ENCODE results near the gene SSU72. TPM values are rescaled to one million over a fixed set of nuclear protein-coding genes. Genes with fewer than 3 reads are reported as not detected.
"Not testable (repeated sequence)": the region's sequence is repeated elsewhere in the genome, so short reads cannot be mapped to it uniquely, and the experiment has no call there.

The SSU72 gene
- polyA plus RNA-seq, 1 of the 3 experiments (the other 2 are of a cell fraction) = 104 TPM

DNA sequence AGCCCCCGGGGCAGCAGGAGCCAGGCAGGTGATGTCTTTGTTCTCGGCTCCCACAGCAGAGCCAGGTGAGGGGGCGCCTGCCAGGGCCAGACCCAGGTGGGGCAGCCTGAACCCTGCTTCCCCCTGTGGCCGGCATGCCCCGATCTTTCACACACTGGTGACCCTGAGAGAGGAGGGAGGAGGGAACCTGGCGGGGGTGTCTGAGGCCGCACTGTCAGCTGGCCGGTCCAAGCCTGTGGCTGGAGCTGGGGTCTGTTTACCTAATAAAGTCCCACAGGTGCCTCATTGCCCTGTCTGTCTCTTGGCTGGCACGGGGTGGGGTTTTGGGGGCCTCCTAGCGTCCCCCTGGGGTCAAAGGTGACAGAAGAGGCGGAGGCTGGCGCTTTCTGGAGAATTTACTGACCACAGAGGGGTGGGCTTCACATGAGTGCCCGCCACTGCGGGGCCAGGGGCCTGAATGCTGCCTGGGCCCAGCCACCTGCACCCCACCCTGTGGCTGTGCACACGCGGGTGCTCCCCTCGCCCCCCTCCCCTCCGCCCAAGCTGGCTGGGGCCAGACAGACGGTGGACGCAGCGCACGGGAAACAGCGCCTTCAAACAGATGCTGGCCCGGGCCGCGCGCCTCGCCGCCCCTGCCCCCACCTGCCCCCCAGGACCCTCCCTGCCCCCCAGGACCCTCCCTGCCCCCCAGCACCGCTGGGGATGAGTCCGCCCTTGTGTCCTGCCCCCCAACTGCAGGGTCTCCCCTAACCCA lies 40.1 kb downstream of the SSU72 start:
- H3K79me2 ChIP-seq (ENCODE audit: insufficient read depth) = no peaks in the 10 kb centered on the region
- no peak overlapping the region for H3K9ac ChIP-seq
- no peaks in the 10 kb centered on the region for H3K9me2 ChIP-seq
- no peak overlapping the region for H3K4me3 ChIP-seq (ENCODE audit: low read depth in 2 of 2, low read length in 1 of 2)
- ChIA-PET POLR2A (no interaction called here), CTCF (no interaction called here)
- H4K20me1 ChIP-seq (ENCODE audit: insufficient read depth) = no peaks in the 10 kb centered on the region
- 96% methylated on average over 4 of the region's 31 CpGs for WGBS (ENCODE audit: low lambda C conversion rate)
- H2AFZ ChIP-seq (ENCODE audit: low read depth) = no peak overlapping the region
- peaks cover 15 to 19% of the 10 kb centered on the region in 2 experiments for H3K36me3 ChIP-seq (replicated peaks in 1 of 2; ENCODE audit: control insufficient read depth in 1 of 2, insufficient read depth in 2 of 2, low read length in 1 of 2)
- no peaks in the 10 kb centered on the region for H3K27me3 ChIP-seq (ENCODE audit: insufficient read depth)
- peaks cover 0 to 12% of the 10 kb centered on the region in 2 experiments; a peak in 1 of 4 replicates for H3K4me1 ChIP-seq (ENCODE audit: control insufficient read depth in 1 of 2, insufficient read depth in 2 of 2, low read depth in 1 of 2, low read length in 1 of 2)
- H3F3A ChIP-seq (replicated peaks; ENCODE audit: insufficient read depth) = no peaks in the 10 kb centered on the region
- H3K27ac ChIP-seq (ENCODE audit: low read depth in 2 of 2, low read length in 1 of 2) = no peak overlapping the region
- H3K9me3 ChIP-seq = no peaks in the 10 kb centered on the region
- H3K4me2 ChIP-seq = no peak overlapping the region
- no peak for DNase-seq
- TF ChIP-seq POLR2AphosphoS5 (IDR thresholded peaks at IDR 0.05; ENCODE audit: low read depth, low read length) (no peak), FOSL2 (IDR thresholded peaks at IDR 0.05; ENCODE audit: borderline replicate concordance, low read depth) (no peak), EZH2phosphoT487 (IDR thresholded peaks at IDR 0.05; ENCODE audit: borderline replicate concordance, low read depth) (no peak), JUND (IDR thresholded peaks at IDR 0.05) (no peak), NFIC (IDR thresholded peaks at IDR 0.05; ENCODE audit: borderline replicate concordance) (no peak), YY1 (IDR thresholded peaks at IDR 0.05; ENCODE audit: low read depth) (no peak), TAF1 (IDR thresholded peaks at IDR 0.05; ENCODE audit: borderline replicate concordance, low read depth, low read length) (no peak), TCF12 (IDR thresholded peaks at IDR 0.05) (no peak), SMC3 (IDR thresholded peaks at IDR 0.05; ENCODE audit: low read depth, low read length) (no peak), EP300 (IDR thresholded peaks at IDR 0.05; ENCODE audit: borderline replicate concordance in 1 of 2, low read depth in 1 of 2, low read length in 1 of 2) (no peak), FOXM1 (IDR thresholded peaks at IDR 0.05; ENCODE audit: low read depth) (no peak), RXRA (IDR thresholded peaks at IDR 0.05; ENCODE audit: borderline replicate concordance, low read depth) (no peak), MEF2A (IDR thresholded peaks at IDR 0.05; ENCODE audit: borderline replicate concordance, low read depth) (no peak)
- TF ChIP-seq, protein P1, sequence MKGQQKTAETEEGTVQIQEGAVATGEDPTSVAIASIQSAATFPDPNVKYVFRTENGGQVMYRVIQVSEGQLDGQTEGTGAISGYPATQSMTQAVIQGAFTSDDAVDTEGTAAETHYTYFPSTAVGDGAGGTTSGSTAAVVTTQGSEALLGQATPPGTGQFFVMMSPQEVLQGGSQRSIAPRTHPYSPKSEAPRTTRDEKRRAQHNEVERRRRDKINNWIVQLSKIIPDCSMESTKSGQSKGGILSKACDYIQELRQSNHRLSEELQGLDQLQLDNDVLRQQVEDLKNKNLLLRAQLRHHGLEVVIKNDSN (IDR thresholded peaks at IDR 0.05; ENCODE audit: borderline replicate concordance, low read depth) = no peak
- TF ChIP-seq, protein P2, sequence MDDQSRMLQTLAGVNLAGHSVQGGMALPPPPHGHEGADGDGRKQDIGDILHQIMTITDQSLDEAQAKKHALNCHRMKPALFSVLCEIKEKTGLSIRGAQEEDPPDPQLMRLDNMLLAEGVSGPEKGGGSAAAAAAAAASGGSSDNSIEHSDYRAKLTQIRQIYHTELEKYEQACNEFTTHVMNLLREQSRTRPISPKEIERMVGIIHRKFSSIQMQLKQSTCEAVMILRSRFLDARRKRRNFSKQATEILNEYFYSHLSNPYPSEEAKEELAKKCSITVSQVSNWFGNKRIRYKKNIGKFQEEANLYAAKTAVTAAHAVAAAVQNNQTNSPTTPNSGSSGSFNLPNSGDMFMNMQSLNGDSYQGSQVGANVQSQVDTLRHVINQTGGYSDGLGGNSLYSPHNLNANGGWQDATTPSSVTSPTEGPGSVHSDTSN (IDR thresholded peaks at IDR 0.05) = no peak
- TF ChIP-seq, protein P3, sequence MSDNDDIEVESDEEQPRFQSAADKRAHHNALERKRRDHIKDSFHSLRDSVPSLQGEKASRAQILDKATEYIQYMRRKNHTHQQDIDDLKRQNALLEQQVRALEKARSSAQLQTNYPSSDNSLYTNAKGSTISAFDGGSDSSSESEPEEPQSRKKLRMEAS (IDR thresholded peaks at IDR 0.05; ENCODE audit: low read depth) = no peak

DNA sequence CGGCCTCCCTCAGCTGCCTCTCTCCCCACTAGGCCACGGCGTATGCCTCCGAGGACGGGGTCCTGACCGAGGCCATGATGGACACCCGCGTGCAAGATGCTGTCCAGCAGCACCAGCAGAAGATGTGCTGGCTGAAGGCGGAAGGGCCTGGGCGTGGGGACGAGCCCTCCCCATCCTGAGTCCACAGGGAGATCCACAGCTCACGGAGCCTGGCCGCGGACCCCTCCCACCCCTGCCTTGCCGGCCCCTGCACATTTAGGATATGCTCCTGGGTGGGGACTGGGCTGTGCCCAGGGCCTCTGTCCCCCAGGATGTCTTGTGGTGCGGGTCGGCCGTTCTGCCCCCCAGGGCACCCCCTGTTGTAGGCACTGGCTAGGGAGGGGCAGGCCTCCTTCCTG lies 40.8 kb downstream of the SSU72 start:
- DNase-seq; H3K9ac ChIP-seq; POLR2A ChIA-PET; H2AFZ ChIP-seq (ENCODE audit: low read depth); H3K9me2 ChIP-seq; H4K20me1 ChIP-seq (ENCODE audit: insufficient read depth); H3K79me2 ChIP-seq (ENCODE audit: insufficient read depth); CTCF ChIA-PET; H3K4me2 ChIP-seq; H3K27ac ChIP-seq (ENCODE audit: low read depth in 2 of 2, low read length in 1 of 2); H3F3A ChIP-seq (replicated peaks; ENCODE audit: insufficient read depth); H3K9me3 ChIP-seq; H3K4me3 ChIP-seq (ENCODE audit: low read depth in 2 of 2, low read length in 1 of 2); H3K27me3 ChIP-seq (ENCODE audit: insufficient read depth); H3K4me1 ChIP-seq (ENCODE audit: control insufficient read depth in 1 of 2, insufficient read depth in 2 of 2, low read depth in 1 of 2, low read length in 1 of 2): not testable (repeated sequence)
- H3K36me3 ChIP-seq (replicated peaks in 1 of 2; ENCODE audit: control insufficient read depth in 1 of 2, insufficient read depth in 2 of 2, low read length in 1 of 2) = peaks cover 15 to 22% of the 10 kb centered on the region in 2 experiments
- WGBS (ENCODE audit: low lambda C conversion rate) = no CpG with 5 or more reads among the region's 18 CpGs

DNA sequence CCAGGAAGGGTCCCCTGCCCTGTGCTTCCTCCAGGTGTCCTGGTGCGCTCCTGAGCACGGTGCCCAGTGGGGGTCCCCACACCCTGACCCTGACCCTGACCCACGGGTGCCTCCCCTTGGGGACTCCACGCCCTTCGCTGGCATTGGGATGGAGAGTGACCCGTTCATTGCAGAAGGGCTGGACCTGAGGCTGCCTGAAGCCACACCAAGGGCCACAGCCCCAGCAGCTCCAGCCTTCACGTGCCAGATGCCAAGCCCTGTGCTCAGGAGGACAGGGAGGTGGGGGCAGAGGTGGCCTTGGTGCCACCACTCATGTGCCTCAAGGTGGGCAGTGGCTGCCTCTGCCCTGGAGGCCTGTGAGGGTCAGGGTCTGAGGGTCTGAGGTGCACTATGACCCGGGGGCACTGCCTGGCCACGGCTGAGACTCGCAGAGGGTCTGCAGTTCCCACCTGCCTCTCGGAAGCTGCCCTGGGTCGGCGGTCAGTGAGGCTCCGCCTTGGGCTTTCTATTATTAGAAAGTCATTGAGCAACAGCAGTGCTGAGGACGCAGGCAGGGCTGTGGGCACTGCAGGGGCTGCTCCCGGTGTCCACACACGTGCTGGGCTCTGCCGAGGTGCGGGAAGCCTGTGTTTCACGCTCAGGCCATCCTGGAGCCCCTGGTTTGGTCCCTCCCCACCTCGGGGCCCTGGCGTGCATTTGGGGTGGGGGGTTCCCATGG lies 41.3 kb downstream of the SSU72 start:
- H3F3A ChIP-seq (replicated peaks; ENCODE audit: insufficient read depth); H3K9me2 ChIP-seq; H3K4me2 ChIP-seq; H3K4me3 ChIP-seq (ENCODE audit: low read depth in 2 of 2, low read length in 1 of 2); H3K79me2 ChIP-seq (ENCODE audit: insufficient read depth); H3K27ac ChIP-seq (ENCODE audit: low read depth in 2 of 2, low read length in 1 of 2); H3K9ac ChIP-seq; POLR2A ChIA-PET; H2AFZ ChIP-seq (ENCODE audit: low read depth); H4K20me1 ChIP-seq (ENCODE audit: insufficient read depth); H3K4me1 ChIP-seq (ENCODE audit: control insufficient read depth in 1 of 2, insufficient read depth in 2 of 2, low read depth in 1 of 2, low read length in 1 of 2); H3K27me3 ChIP-seq (ENCODE audit: insufficient read depth); CTCF ChIA-PET; DNase-seq; H3K9me3 ChIP-seq: not testable (repeated sequence)
- no CpG with 5 or more reads among the region's 22 CpGs for WGBS (ENCODE audit: low lambda C conversion rate)
- peaks cover 15 to 24% of the 10 kb centered on the region in 2 experiments for H3K36me3 ChIP-seq (replicated peaks in 1 of 2; ENCODE audit: control insufficient read depth in 1 of 2, insufficient read depth in 2 of 2, low read length in 1 of 2)

Data from SK-N-SH (cell line).